SK-N-SH treated with all-trans-retinoic acid at 6 μM for 48 hours (cell line): Measurements from ENCODE around the gene CLIP1.

Experiments
- ATAC-seq: fragments of 200-7000 bp; cut with Tn5 transposase; 3 replicates; pipeline ENCODE4 v1.9.1; 2020; ENCODE audit warnings: mild to moderate bottlenecking, moderate library complexity
- ARNTL ChIP-seq: fragments of 450-650 bp; formaldehyde crosslinking; IDR thresholded peaks from 2 replicates; pipeline ENCODE4 v1.5.0; 2020; ENCODE audit warnings: low read depth, mild to moderate bottlenecking, moderate library complexity, borderline replicate concordance
- BACH2 ChIP-seq: fragments of 250-450 bp; sonication (Bioruptor Pico); IDR thresholded peaks from 2 replicates; pipeline ENCODE4 v1.9.0; 2021; ENCODE audit warnings: mild to moderate bottlenecking, borderline replicate concordance
- CSDC2 ChIP-seq: fragments of 250-450 bp; sonication (Bioruptor Pico); IDR thresholded peaks from 2 replicates; pipeline ENCODE4 v1.5.0; 2020; ENCODE audit warnings: mild to moderate bottlenecking, moderate library complexity
- ESRRG ChIP-seq: fragments of 250-450 bp; sonication (Bioruptor Pico); IDR thresholded peaks from 2 replicates; pipeline ENCODE4 v1.6.1; 2021; ENCODE audit warnings: mild to moderate bottlenecking
- GLIS3 ChIP-seq: fragments of 250-450 bp; sonication (Bioruptor Pico); IDR thresholded peaks from 2 replicates; pipeline ENCODE4 v1.5.0; 2020; ENCODE audit warnings: mild to moderate bottlenecking, moderate library complexity
- ISL1 ChIP-seq: fragments of 250-450 bp; sonication (Bioruptor Pico); IDR thresholded peaks from 2 replicates; pipeline ENCODE4 v2.1.2; 2022; ENCODE audit warnings: mild to moderate bottlenecking, moderate library complexity
- RARB ChIP-seq: fragments of 250-450 bp; sonication (Bioruptor Pico); IDR thresholded peaks from 2 replicates; pipeline ENCODE4 v1.8.0; 2021; ENCODE audit warnings: mild to moderate bottlenecking, moderate library complexity
- SNAI2 ChIP-seq: fragments of 250-450 bp; sonication (Bioruptor Pico); IDR thresholded peaks from 2 replicates; pipeline ENCODE4 v1.5.0; 2020; ENCODE audit warnings: mild to moderate bottlenecking, moderate library complexity
- TCF4 ChIP-seq: fragments of 250-450 bp; sonication (Bioruptor Pico); IDR thresholded peaks from 2 replicates; pipeline ENCODE4 v1.8.0; 2021; ENCODE audit warnings: mild to moderate bottlenecking, moderate library complexity, borderline replicate concordance
- TOX ChIP-seq: fragments of 250-450 bp; sonication (Bioruptor Pico); IDR thresholded peaks from 2 replicates; pipeline ENCODE4 v1.8.0; 2021; ENCODE audit warnings: mild to moderate bottlenecking, moderate library complexity, borderline replicate concordance
- ZC3H10 ChIP-seq: fragments of 250-450 bp; sonication (Bioruptor Pico); IDR thresholded peaks from 2 replicates; pipeline ENCODE4 v1.5.1; 2021; ENCODE audit warnings: mild to moderate bottlenecking, moderate library complexity
- ZFP30 ChIP-seq: fragments of 450-650 bp; formaldehyde crosslinking; IDR thresholded peaks from 2 replicates; pipeline ENCODE4 v1.5.0; 2022; ENCODE audit warnings: mild to moderate bottlenecking, moderate library complexity
- ZNF565 ChIP-seq: fragments of 450-650 bp; formaldehyde crosslinking; conservative IDR thresholded peaks from 2 replicates; pipeline ENCODE4 v1.5.0; 2020; ENCODE audit warnings: low read depth, mild to moderate bottlenecking, moderate library complexity
- ZNF70 ChIP-seq: fragments of 450-650 bp; formaldehyde crosslinking; IDR thresholded peaks from 2 replicates; pipeline ENCODE4 v1.5.0; 2020; ENCODE audit warnings: mild to moderate bottlenecking, moderate library complexity
- ZNF8 ChIP-seq: fragments of 450-650 bp; formaldehyde crosslinking; IDR thresholded peaks from 2 replicates; pipeline ENCODE4 v1.5.0; 2020; ENCODE audit warnings: mild to moderate bottlenecking, moderate library complexity
- TF ChIP-seq, protein P1 (sequence below): fragments of 250-450 bp; sonication (Bioruptor Pico); IDR thresholded peaks from 2 replicates; pipeline ENCODE4 v1.5.0; 2020; ENCODE audit warnings: mild to moderate bottlenecking, moderate library complexity
- TF ChIP-seq, protein P2 (sequence below): fragments of 250-450 bp; sonication (Bioruptor Pico); IDR thresholded peaks from 2 replicates; pipeline ENCODE4 v1.5.1; 2021; ENCODE audit warnings: mild to moderate bottlenecking, moderate library complexity
- TF ChIP-seq, protein P3 (sequence below): fragments of 250-450 bp; sonication (Bioruptor Pico); IDR thresholded peaks from 2 replicates; pipeline ENCODE4 v1.8.0; 2021; ENCODE audit warnings: low read depth, mild to moderate bottlenecking, moderate library complexity, borderline replicate concordance
- TF ChIP-seq, protein P4 (sequence below): fragments of 250-450 bp; sonication (Bioruptor Pico); IDR thresholded peaks from 2 replicates; pipeline ENCODE4 v1.8.0; 2020; ENCODE audit warnings: mild to moderate bottlenecking, moderate library complexity, borderline replicate concordance

CLIP1 gene

DNA sequence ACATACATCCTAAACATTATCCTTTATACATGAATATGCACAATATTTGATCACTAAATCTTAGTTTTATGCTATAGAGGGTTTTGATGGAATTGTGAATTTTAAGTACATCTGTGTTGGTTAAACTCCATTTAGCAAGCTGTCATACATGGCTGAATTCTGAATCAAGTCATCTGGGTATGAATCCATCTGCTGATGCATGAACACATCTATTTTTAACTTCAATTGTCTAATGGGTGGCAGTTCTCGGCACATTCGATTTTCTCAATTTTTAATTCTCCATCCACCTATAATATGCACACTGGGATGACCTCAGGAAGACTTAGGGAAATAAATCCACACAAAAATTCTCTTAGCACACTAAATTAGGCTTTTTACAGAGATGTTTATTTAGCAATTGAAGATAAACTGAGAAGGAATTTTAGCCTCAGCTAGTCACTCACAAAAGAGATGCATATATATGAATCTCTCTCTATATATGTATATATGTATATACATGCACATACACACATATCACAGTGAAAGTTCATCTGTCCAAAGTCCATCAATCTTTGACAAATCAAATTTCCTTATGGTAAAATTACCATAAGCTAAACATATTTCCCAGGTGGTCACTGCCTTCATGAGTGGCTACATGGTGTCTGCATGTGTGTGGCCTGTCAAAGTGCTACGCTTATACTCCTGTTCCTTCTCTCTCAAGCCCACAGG, 111.7 kb downstream of the CLIP1 start (continued):
- TF ChIP-seq, protein P1, sequence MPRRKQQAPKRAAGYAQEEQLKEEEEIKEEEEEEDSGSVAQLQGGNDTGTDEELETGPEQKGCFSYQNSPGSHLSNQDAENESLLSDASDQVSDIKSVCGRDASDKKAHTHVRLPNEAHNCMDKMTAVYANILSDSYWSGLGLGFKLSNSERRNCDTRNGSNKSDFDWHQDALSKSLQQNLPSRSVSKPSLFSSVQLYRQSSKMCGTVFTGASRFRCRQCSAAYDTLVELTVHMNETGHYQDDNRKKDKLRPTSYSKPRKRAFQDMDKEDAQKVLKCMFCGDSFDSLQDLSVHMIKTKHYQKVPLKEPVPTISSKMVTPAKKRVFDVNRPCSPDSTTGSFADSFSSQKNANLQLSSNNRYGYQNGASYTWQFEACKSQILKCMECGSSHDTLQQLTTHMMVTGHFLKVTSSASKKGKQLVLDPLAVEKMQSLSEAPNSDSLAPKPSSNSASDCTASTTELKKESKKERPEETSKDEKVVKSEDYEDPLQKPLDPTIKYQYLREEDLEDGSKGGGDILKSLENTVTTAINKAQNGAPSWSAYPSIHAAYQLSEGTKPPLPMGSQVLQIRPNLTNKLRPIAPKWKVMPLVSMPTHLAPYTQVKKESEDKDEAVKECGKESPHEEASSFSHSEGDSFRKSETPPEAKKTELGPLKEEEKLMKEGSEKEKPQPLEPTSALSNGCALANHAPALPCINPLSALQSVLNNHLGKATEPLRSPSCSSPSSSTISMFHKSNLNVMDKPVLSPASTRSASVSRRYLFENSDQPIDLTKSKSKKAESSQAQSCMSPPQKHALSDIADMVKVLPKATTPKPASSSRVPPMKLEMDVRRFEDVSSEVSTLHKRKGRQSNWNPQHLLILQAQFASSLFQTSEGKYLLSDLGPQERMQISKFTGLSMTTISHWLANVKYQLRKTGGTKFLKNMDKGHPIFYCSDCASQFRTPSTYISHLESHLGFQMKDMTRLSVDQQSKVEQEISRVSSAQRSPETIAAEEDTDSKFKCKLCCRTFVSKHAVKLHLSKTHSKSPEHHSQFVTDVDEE (CRISPR knock-in tag) = no peak
- TF ChIP-seq SNAI2 (CRISPR knock-in tag) (no peak), ARNTL (no peak), ZNF8 (CRISPR knock-in tag) (no peak), ZC3H10 (CRISPR knock-in tag) (no peak), CSDC2 (CRISPR knock-in tag) (no peak), ESRRG (CRISPR knock-in tag) (no peak), ZNF70 (CRISPR knock-in tag) (no peak)
- TF ChIP-seq, all 23 proteins: peak for 0

DNA sequence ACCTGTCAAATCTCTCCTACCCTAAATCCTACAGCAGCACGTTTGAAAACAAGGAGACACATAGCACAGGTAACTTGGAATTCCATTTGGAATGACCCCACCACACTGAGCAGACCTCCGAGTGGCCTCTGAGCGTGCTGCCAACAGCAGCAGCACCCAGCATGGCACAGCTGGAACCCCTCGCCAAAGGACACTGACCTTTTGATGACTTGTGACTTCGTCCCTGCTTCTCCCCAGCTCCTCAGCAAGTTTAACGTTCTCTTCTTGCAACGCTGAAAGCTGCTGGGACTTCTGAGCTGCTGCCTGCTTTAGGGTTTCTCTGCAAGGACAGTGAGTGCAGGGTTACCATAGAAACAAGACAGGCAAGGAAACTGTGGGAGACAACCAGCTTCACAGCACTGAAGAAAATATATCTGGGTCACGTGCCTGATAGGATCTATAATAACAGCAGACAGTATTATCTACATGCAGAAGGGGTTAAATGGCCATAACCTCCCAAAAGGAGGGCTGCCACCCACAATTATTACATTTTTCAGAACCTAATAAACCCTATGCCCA, 112.8 kb downstream of the CLIP1 start:
- ATAC-seq = peak; percentile 67
- TF ChIP-seq ESRRG (CRISPR knock-in tag) (no peak), ZNF565 (CRISPR knock-in tag) (no peak), ZC3H10 (CRISPR knock-in tag) (no peak), GLIS3 (no peak), ARNTL (no peak), SNAI2 (CRISPR knock-in tag) (no peak), TCF4 (no peak)
- TF ChIP-seq, protein P1 (CRISPR knock-in tag) = no peak

DNA sequence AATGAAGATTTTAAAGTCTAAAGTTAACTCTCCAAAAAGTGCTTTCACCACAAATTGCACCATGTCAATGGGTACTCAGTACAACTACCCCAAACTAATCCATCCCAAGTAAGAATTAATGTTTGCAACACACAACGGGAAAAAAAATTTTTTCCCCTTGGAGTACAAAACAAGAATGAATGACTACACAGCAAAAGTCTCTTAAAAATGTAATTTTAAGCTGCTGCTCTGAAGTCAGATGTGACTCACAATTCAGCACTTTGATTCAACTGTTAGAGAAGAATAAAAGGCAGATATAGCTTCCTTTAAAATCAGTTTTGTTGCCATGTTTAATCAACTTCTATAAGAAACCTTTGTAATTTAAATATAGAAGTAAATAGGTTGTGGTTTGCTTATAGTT, 113.7 kb downstream of the CLIP1 start:
- TF ChIP-seq RARB (no peak), SNAI2 (CRISPR knock-in tag) (no peak), ISL1 (CRISPR knock-in tag) (no peak), TCF4 (no peak), ZNF70 (CRISPR knock-in tag) (no peak), ZFP30 (no peak), TOX (CRISPR knock-in tag) (no peak), BACH2 (CRISPR knock-in tag) (no peak)
- TF ChIP-seq, protein P2, sequence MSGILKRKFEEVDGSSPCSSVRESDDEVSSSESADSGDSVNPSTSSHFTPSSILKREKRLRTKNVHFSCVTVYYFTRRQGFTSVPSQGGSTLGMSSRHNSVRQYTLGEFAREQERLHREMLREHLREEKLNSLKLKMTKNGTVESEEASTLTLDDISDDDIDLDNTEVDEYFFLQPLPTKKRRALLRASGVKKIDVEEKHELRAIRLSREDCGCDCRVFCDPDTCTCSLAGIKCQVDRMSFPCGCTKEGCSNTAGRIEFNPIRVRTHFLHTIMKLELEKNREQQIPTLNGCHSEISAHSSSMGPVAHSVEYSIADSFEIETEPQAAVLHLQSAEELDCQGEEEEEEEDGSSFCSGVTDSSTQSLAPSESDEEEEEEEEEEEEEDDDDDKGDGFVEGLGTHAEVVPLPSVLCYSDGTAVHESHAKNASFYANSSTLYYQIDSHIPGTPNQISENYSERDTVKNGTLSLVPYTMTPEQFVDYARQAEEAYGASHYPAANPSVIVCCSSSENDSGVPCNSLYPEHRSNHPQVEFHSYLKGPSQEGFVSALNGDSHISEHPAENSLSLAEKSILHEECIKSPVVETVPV (CRISPR knock-in tag) = no peak
- TF ChIP-seq, protein P1 (CRISPR knock-in tag) = no peak
- peak; percentile 72 for ATAC-seq

DNA sequence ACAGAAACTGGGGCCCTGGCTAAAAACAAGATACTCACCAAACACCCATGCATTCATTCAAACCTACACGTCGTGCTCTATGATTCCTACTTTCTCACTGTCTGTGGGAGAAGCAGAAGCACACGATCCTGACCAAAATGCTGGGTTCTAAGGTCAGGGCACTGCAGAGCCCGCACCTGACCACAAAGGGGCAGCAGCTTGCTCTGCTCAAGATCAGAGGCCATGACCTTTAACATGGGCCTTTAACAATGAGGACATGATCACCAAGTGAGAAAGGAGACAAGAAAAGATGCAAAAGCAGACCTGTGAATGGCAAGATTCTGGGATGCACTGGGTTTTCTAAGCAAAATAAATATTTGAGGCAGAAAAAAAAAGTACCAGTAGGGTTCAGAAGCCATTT, 116.1 kb downstream of the CLIP1 start:
- TF ChIP-seq ZNF70 (CRISPR knock-in tag) (no peak), TCF4 (no peak), GLIS3 (no peak), SNAI2 (CRISPR knock-in tag) (no peak), ARNTL (no peak), RARB (no peak), ZFP30 (no peak), ZNF565 (CRISPR knock-in tag) (no peak), ISL1 (CRISPR knock-in tag) (no peak)
- TF ChIP-seq, protein P3, sequence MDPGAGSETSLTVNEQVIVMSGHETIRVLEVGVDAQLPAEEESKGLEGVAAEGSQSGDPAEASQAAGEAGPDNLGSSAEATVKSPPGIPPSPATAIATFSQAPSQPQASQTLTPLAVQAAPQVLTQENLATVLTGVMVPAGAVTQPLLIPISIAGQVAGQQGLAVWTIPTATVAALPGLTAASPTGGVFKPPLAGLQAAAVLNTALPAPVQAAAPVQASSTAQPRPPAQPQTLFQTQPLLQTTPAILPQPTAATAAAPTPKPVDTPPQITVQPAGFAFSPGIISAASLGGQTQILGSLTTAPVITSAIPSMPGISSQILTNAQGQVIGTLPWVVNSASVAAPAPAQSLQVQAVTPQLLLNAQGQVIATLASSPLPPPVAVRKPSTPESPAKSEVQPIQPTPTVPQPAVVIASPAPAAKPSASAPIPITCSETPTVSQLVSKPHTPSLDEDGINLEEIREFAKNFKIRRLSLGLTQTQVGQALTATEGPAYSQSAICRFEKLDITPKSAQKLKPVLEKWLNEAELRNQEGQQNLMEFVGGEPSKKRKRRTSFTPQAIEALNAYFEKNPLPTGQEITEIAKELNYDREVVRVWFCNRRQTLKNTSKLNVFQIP (CRISPR knock-in tag) = no peak
- TF ChIP-seq, protein P4, sequence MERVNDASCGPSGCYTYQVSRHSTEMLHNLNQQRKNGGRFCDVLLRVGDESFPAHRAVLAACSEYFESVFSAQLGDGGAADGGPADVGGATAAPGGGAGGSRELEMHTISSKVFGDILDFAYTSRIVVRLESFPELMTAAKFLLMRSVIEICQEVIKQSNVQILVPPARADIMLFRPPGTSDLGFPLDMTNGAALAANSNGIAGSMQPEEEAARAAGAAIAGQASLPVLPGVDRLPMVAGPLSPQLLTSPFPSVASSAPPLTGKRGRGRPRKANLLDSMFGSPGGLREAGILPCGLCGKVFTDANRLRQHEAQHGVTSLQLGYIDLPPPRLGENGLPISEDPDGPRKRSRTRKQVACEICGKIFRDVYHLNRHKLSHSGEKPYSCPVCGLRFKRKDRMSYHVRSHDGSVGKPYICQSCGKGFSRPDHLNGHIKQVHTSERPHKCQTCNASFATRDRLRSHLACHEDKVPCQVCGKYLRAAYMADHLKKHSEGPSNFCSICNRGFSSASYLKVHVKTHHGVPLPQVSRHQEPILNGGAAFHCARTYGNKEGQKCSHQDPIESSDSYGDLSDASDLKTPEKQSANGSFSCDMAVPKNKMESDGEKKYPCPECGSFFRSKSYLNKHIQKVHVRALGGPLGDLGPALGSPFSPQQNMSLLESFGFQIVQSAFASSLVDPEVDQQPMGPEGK (CRISPR knock-in tag) = no peak
- no peak for ATAC-seq
